Endothelial cell of umbilical vein (primary cell): ENCODE results near the gene TWIST2. TPM values are rescaled to one million over a fixed set of nuclear protein-coding genes. Genes with fewer than 3 reads are reported as not detected.

Experiments
- BruUV-seq: library from RNA; stranded (reverse); fragments of 400-500 nt; replicated peaks from 2 replicates; lab custom pipeline; 2021; lab: Mats Ljungman, UMichigan
- CTCF ChIA-PET: fragments of 300-600, 350-600 bp; sonication (Branson Sonifier 250); formaldehyde crosslinking; loops from one replicate; lab custom pipeline; 2021; ENCODE audit warnings: antibody characterized with exemption, inconsistent platforms; lab: Charles Lee
- POLR2A ChIA-PET: fragments of 300-600, 350-600 bp; sonication (Branson Sonifier 250); formaldehyde crosslinking; loops from one replicate; lab custom pipeline; 2021; ENCODE audit warnings: antibody characterized with exemption, inconsistent platforms; lab: Charles Lee
- DNase-seq: peaks from one replicate; pipeline ENCODE4 v3.0.0-alpha.2; 2011; ENCODE audit warnings: low read depth, low spot score
- FAIRE-seq: peaks from 2 replicates; lab custom pipeline; 2011; peaks lifted over from hg19 to GRCh38; lab: Jason Lieb, UNC
- H2AFZ ChIP-seq: 2 replicates; pipeline ENCODE4 v1.6.0; 2012; ENCODE audit warnings: low read depth, low read length, control low read depth, inconsistent platforms
- H3K27ac ChIP-seq: 2 replicates; pipeline ENCODE4 v1.5.1; 2011; ENCODE audit warnings: low read depth, mild to moderate bottlenecking, control low read depth, low read length, moderate library complexity; ENCODE audit not compliant: insufficient read depth
- H3K27me3 ChIP-seq, 2 experiments: 2 replicates each; pipeline versions ENCODE4 v1.6.0 to v1.6.1; 2011; ENCODE audit warnings: low read length in 2 of 2, mixed read lengths in 1 of 2; ENCODE audit not compliant: control insufficient read depth in 2 of 2, insufficient read depth in 2 of 2
- H3K36me3 ChIP-seq, 2 experiments: 2 replicates in 1 of 2; 3 replicates in 1 of 2; pipeline ENCODE4 v1.5.1; 2011; ENCODE audit warnings: low read length in 2 of 2, mild to moderate bottlenecking in 1 of 2, moderate library complexity in 1 of 2; ENCODE audit not compliant: control insufficient read depth in 2 of 2, insufficient read depth in 2 of 2; ENCODE audit errors: extremely low read depth in 1 of 2
- H3K4me1 ChIP-seq: 3 replicates; pipeline ENCODE4 v1.5.1; 2011; ENCODE audit warnings: mild to moderate bottlenecking, low read length; ENCODE audit not compliant: control insufficient read depth, insufficient read depth; ENCODE audit errors: extremely low read depth
- H3K4me2 ChIP-seq: 2 replicates; pipeline ENCODE4 v1.6.1; 2011; ENCODE audit warnings: low read length, control low read depth, mixed read lengths; ENCODE audit not compliant: insufficient read depth
- H3K4me3 ChIP-seq, 3 experiments: fragments of 200-600 bp in 1 of 3; sonication (generic), shearing (Covaris generic) in 1 of 3; replicated peaks in 1 of 3; 2 replicates each; pipeline ENCODE4 v1.5.1; 2011 to 2016; ENCODE audit warnings: control low read depth in 3 of 3, low read length in 3 of 3, mild to moderate bottlenecking in 2 of 3, inconsistent platforms in 1 of 3, low read depth in 1 of 3, moderate library complexity in 1 of 3; ENCODE audit not compliant: insufficient read depth in 1 of 3
- H3K79me2 ChIP-seq: 2 replicates; pipeline ENCODE4 v1.6.0; 2012; ENCODE audit warnings: low read length, inconsistent platforms; ENCODE audit not compliant: control insufficient read depth, insufficient read depth
- H3K9ac ChIP-seq: replicated peaks from 2 replicates; pipeline ENCODE3; 2011; ENCODE audit warnings: low read length, control low read depth; ENCODE audit not compliant: insufficient read depth; ENCODE audit errors: extremely low read depth
- H3K9me1 ChIP-seq: replicated peaks from 3 replicates; pipeline ENCODE4 v1.6.0; 2011; ENCODE audit warnings: mild to moderate bottlenecking, low read length; ENCODE audit not compliant: control insufficient read depth, insufficient read depth; ENCODE audit errors: extremely low read depth
- H3K9me3 ChIP-seq: replicated peaks from 2 replicates; pipeline ENCODE4 v1.5.1; 2012; ENCODE audit warnings: low read length, inconsistent platforms; ENCODE audit not compliant: control insufficient read depth, insufficient read depth
- H4K20me1 ChIP-seq: replicated peaks from 2 replicates; pipeline ENCODE3; 2011; ENCODE audit warnings: mild to moderate bottlenecking, low read length; ENCODE audit not compliant: control insufficient read depth, insufficient read depth; ENCODE audit errors: extremely low read depth
- FOS ChIP-seq: IDR thresholded peaks from 2 replicates; pipeline ENCODE4 v1.6.1; 2011; ENCODE audit warnings: mild to moderate bottlenecking, low read length, moderate library complexity, borderline replicate concordance; ENCODE audit not compliant: insufficient read depth
- GATA2 ChIP-seq: IDR thresholded peaks from 2 replicates; pipeline ENCODE4 v1.7.0; 2011; ENCODE audit warnings: low read depth, mild to moderate bottlenecking, moderate library complexity, mixed read lengths, low read length; ENCODE audit not compliant: insufficient read length, insufficient read depth
- JUN ChIP-seq: IDR thresholded peaks from 2 replicates; pipeline ENCODE4 v1.6.1; 2011; ENCODE audit warnings: borderline replicate concordance, low read depth; ENCODE audit not compliant: insufficient read length, insufficient read depth
- POLR2A ChIP-seq: IDR thresholded peaks from 2 replicates; pipeline ENCODE4 v1.6.1; 2012; ENCODE audit warnings: low read depth, mild to moderate bottlenecking, control low read depth, low read length
- POLR2AphosphoS5 ChIP-seq: IDR thresholded peaks from 2 replicates; pipeline ENCODE4 v1.6.1; 2012; ENCODE audit warnings: low read depth, mild to moderate bottlenecking, control low read depth, low read length, moderate library complexity; ENCODE audit not compliant: insufficient read depth
- dilution Hi-C: fragments of 300-500 bp; cut with MboI; formaldehyde crosslinking; loops from one replicate; pipeline ENCODE4 v1.15.0; 2019; ENCODE audit warnings: low sequenced_read_pairs; ENCODE audit not compliant: extremely low pct_ligation_motif_present
- intact Hi-C: fragments of 100-400 bp; cut with micrococcal nuclease; formaldehyde crosslinking; loops from one replicate; pipeline ENCODE4 v1.10.0; 2022
- polyA plus RNA-seq, 4 experiments: library from polyadenylated mRNA; depleted of rRNA in 3 of 4; stranded (reverse) in 3 of 4; unstranded in 1 of 4; fragments of >200 nt; gene quantifications; 2 replicates each; pipeline versions ENCODE4 v1.2.1 to v1.2.3, GENCODE V29; 2011 to 2012; ENCODE audit warnings: missing spikeins in 1 of 4
- total RNA-seq: library from RNA; stranded (reverse); gene quantifications from 2 replicates; pipeline ENCODE4 v1.2.3, GENCODE V29; 2021
- TF ChIP-seq, protein P1 (sequence below), 2 donors: IDR thresholded peaks; 1 replicate in 1 of 2; 2 replicates in 1 of 2; pipeline ENCODE4 v1.5.1; 2011; ENCODE audit warnings: low read length in 2 of 2, mild to moderate bottlenecking in 2 of 2, moderate library complexity in 2 of 2, control low read depth in 1 of 2, inconsistent platforms in 1 of 2, low read depth in 1 of 2; ENCODE audit not compliant: insufficient read depth in 1 of 2; ENCODE audit errors: extremely low read depth in 1 of 2

TWIST2 gene
- total and polyA plus RNA-seq, 2 donors (not counting 3 experiments of a cell fraction or from before 2014, with no cell fraction given): 2.3 to 3.4 TPM

GRCh38 chr2:238947920-238948710 is 100.2 kb downstream of the TWIST2 start:
- ChIA-PET CTCF (interaction anchor here (1.2 to 2.1 kb wide), 5 partner anchors 10 to 435 kb away, joined by 3 to 7 read pairs (median 3); no protein-coding TSS in a partner anchor), POLR2A (no interaction called here)
- Histone ChIP-seq H2AFZ (peak overlapping the region; percentile 13), H3K9ac (no peak overlapping the region), H3K9me3 (no peaks in the 10 kb centered on the region), H3K4me2 (no peak overlapping the region), H4K20me1 (no peaks in the 10 kb centered on the region), H3K4me3 (no peak overlapping the region), H3K4me1 (no peaks in the 10 kb centered on the region), H3K9me1 (no peaks in the 10 kb centered on the region), H3K27ac (no peak overlapping the region), H3K27me3 (no peaks in the 10 kb centered on the region), H3K36me3 (no peaks in the 10 kb centered on the region), H3K79me2 (no peaks in the 10 kb centered on the region)
- dilution Hi-C loops (no loop called here), intact Hi-C loops (no loop called here)
- peak; percentile 17 for TF ChIP-seq GATA2
- no peak for TF ChIP-seq JUN
- TF ChIP-seq, protein P1, sequence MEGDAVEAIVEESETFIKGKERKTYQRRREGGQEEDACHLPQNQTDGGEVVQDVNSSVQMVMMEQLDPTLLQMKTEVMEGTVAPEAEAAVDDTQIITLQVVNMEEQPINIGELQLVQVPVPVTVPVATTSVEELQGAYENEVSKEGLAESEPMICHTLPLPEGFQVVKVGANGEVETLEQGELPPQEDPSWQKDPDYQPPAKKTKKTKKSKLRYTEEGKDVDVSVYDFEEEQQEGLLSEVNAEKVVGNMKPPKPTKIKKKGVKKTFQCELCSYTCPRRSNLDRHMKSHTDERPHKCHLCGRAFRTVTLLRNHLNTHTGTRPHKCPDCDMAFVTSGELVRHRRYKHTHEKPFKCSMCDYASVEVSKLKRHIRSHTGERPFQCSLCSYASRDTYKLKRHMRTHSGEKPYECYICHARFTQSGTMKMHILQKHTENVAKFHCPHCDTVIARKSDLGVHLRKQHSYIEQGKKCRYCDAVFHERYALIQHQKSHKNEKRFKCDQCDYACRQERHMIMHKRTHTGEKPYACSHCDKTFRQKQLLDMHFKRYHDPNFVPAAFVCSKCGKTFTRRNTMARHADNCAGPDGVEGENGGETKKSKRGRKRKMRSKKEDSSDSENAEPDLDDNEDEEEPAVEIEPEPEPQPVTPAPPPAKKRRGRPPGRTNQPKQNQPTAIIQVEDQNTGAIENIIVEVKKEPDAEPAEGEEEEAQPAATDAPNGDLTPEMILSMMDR (IDR thresholded peaks at IDR 0.05; ENCODE audit: extremely low read depth in 1 of 2, insufficient read depth in 1 of 2, low read depth in 1 of 2, low read length in 2 of 2): no peak
- no peak for TF ChIP-seq POLR2A
- peak; percentile 97 for TF ChIP-seq FOS
- TF ChIP-seq POLR2AphosphoS5: peak; percentile 34
- DNase-seq: peak; percentile 14
- no peak for FAIRE-seq
- no TSS peak for BruUV-seq
